Measurements from ENCODE around the gene MTERF4.

DNA sequence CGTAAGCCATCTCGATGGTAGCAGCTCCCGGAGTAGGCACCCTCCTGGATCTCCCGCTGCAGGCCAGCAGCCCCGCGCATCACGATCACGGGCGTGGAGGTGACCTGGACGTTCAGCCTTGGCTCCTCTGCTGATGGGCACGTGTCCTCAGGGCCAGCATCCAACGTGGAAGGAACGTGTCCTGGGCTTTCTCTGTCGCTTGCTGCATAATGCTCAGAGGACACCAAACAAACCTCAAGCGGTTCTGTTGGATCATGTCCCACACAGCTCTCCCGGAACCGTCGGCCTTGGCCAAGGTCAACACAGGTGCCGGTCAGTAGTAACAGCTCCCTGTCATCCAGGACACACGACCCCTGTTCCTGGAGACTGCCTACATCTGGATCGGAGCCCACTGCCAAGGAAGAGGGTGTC, 24.1 kb upstream of the MTERF4 start:
- TF ChIP-seq, protein P1, sequence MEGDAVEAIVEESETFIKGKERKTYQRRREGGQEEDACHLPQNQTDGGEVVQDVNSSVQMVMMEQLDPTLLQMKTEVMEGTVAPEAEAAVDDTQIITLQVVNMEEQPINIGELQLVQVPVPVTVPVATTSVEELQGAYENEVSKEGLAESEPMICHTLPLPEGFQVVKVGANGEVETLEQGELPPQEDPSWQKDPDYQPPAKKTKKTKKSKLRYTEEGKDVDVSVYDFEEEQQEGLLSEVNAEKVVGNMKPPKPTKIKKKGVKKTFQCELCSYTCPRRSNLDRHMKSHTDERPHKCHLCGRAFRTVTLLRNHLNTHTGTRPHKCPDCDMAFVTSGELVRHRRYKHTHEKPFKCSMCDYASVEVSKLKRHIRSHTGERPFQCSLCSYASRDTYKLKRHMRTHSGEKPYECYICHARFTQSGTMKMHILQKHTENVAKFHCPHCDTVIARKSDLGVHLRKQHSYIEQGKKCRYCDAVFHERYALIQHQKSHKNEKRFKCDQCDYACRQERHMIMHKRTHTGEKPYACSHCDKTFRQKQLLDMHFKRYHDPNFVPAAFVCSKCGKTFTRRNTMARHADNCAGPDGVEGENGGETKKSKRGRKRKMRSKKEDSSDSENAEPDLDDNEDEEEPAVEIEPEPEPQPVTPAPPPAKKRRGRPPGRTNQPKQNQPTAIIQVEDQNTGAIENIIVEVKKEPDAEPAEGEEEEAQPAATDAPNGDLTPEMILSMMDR (IDR thresholded peaks at IDR 0.05), result no peak
- no peak for TF ChIP-seq POLR2A (IDR thresholded peaks at IDR 0.05)
